Measurements from ENCODE around the gene PURB. TPM values are rescaled to one million over a fixed set of nuclear protein-coding genes. Genes with fewer than 3 reads are reported as not detected.

The PURB gene
- polyA plus RNA-seq, 1 donor (not counting 4 experiments of a cell fraction or from before 2014, with no cell fraction given): 7.7 TPM

GRCh38 chr7:44891791-44892190, 6.5 kb upstream of the PURB start:
- no peak overlapping the region for H3K9ac ChIP-seq (ENCODE audit: control insufficient read depth, extremely low read depth, insufficient read depth, low read length)
- no peaks in the 10 kb centered on the region for H3K4me1 ChIP-seq (ENCODE audit: control insufficient read depth, extremely low read depth, insufficient read depth, low read length)
- no peak overlapping the region for H2AFZ ChIP-seq (ENCODE audit: control insufficient read depth, low read length)
- no peaks in the 10 kb centered on the region for H3K36me3 ChIP-seq (ENCODE audit: control insufficient read depth in 2 of 2, extremely low read depth in 1 of 2, insufficient read depth in 2 of 2, low read length in 2 of 2)
- H3K9me3 ChIP-seq (ENCODE audit: control insufficient read depth, low read depth, low read length): no peaks in the 10 kb centered on the region
- H3K4me2 ChIP-seq (ENCODE audit: control insufficient read depth, extremely low read depth, insufficient read depth, low read depth, low read length): no peak overlapping the region
- H4K20me1 ChIP-seq (ENCODE audit: control insufficient read depth, extremely low read depth, insufficient read depth, low read length): no peaks in the 10 kb centered on the region
- H3K9me1 ChIP-seq (ENCODE audit: control insufficient read depth, extremely low read depth, insufficient read depth, low read length): no peaks in the 10 kb centered on the region
- H3K79me2 ChIP-seq (ENCODE audit: control insufficient read depth, insufficient read depth, low read length): no peaks in the 10 kb centered on the region
- no peak overlapping the region for H3K4me3 ChIP-seq (ENCODE audit: control insufficient read depth in 2 of 3, extremely low read depth in 1 of 3, insufficient read depth in 2 of 3, low read depth in 1 of 3, low read length in 3 of 3)
- TF ChIP-seq CTCF (optimal IDR thresholded peaks at IDR 0.05 in 1 of 3, IDR thresholded peaks at IDR 0.05 in 1 of 3, conservative IDR thresholded peaks at IDR 0.05 in 1 of 3; ENCODE audit: extremely low read depth in 1 of 3, insufficient read depth in 2 of 3, low read length in 3 of 3) (no peak), EZH2 (IDR thresholded peaks at IDR 0.05; ENCODE audit: low read length) (no peak)
- DNase-seq (ENCODE audit: low read depth, low spot score): no peak
- H3K27ac ChIP-seq (ENCODE audit: control insufficient read depth, insufficient read depth, low read length): no peak overlapping the region
- dilution Hi-C loops (cut with MboI; ENCODE audit: extremely low pct_ligation_motif_present, low sequenced_read_pairs): no loop called here
- no peak for FAIRE-seq
- H3K27me3 ChIP-seq (ENCODE audit: control insufficient read depth, extremely low read depth, insufficient read depth, low read length): no peaks in the 10 kb centered on the region

- H4K20me1 ChIP-seq (ENCODE audit: control insufficient read depth, extremely low read depth, insufficient read depth, low read length): no peaks in the 10 kb centered on the region
- no peak overlapping the region for H3K9ac ChIP-seq (ENCODE audit: control insufficient read depth, extremely low read depth, insufficient read depth, low read length)
- no peaks in the 10 kb centered on the region for H3K36me3 ChIP-seq (ENCODE audit: control insufficient read depth in 2 of 2, extremely low read depth in 1 of 2, insufficient read depth in 2 of 2, low read length in 2 of 2)
- H3K9me1 ChIP-seq (ENCODE audit: control insufficient read depth, extremely low read depth, insufficient read depth, low read length): no peaks in the 10 kb centered on the region
- dilution Hi-C loops (cut with MboI; ENCODE audit: extremely low pct_ligation_motif_present, low sequenced_read_pairs): no loop called here
- H3K79me2 ChIP-seq (ENCODE audit: control insufficient read depth, insufficient read depth, low read length): no peaks in the 10 kb centered on the region
- no peaks in the 10 kb centered on the region for H3K9me3 ChIP-seq (ENCODE audit: control insufficient read depth, low read depth, low read length)
- H3K4me2 ChIP-seq (ENCODE audit: control insufficient read depth, extremely low read depth, insufficient read depth, low read depth, low read length): no peak overlapping the region
- no peak for FAIRE-seq
- H3K27ac ChIP-seq (ENCODE audit: control insufficient read depth, insufficient read depth, low read length): no peak overlapping the region
- DNase-seq (ENCODE audit: low read depth, low spot score): no peak
- no peak overlapping the region for H3K4me3 ChIP-seq (ENCODE audit: control insufficient read depth in 2 of 3, extremely low read depth in 1 of 3, insufficient read depth in 2 of 3, low read depth in 1 of 3, low read length in 3 of 3)
- no peaks in the 10 kb centered on the region for H3K27me3 ChIP-seq (ENCODE audit: control insufficient read depth, extremely low read depth, insufficient read depth, low read length)
- H3K4me1 ChIP-seq (ENCODE audit: control insufficient read depth, extremely low read depth, insufficient read depth, low read length): peaks cover 4% of the 10 kb centered on the region
- TF ChIP-seq EZH2 (IDR thresholded peaks at IDR 0.05; ENCODE audit: low read length) (no peak), CTCF (optimal IDR thresholded peaks at IDR 0.05 in 1 of 3, IDR thresholded peaks at IDR 0.05 in 1 of 3, conservative IDR thresholded peaks at IDR 0.05 in 1 of 3; ENCODE audit: extremely low read depth in 1 of 3, insufficient read depth in 2 of 3, low read length in 3 of 3) (no peak)
- H2AFZ ChIP-seq (ENCODE audit: control insufficient read depth, low read length): no peak overlapping the region
Observed at GRCh38 chr7:44891372-44891771, 6.0 kb upstream of the PURB start.
